Jurkat, Clone E6-1 (cell line): ENCODE data around the gene MN1.

ENCODE experiments used
- DNase-seq: peaks from one replicate; pipeline ENCODE4 v3.0.0-alpha.2; 2011; ENCODE audit warnings: low read depth, low spot score
- H3K4me3 ChIP-seq: 2 replicates; pipeline ENCODE4 v1.5.1; 2011; ENCODE audit warnings: mild to moderate bottlenecking, low read length, control low read depth, moderate library complexity

MN1 gene

DNA sequence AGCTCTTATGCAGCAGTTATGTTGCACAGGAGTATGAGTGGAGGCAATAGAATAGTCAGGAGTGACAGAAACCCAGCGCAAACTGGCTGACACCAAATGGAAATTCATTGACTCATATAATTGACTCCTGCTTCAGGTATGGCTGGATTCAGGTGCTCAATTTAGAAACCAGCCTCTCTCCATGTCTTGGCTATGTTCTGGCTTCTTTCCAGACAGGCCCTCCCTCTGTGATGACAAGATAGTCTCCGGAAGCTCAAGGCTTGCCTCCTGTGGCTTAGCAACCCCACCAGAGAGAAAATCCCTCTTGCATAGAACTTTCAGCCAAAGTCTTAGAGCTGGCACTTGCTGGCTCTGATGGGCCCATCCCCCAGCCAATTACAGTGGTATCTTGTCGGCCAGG is 28.1 kb upstream of the MN1 start:
- no peak overlapping the region for H3K4me3 ChIP-seq
- DNase-seq, result no peak

GRCh38 chr22:27827604-27828587 is 26.3 kb upstream of the MN1 start:
- no peak overlapping the region for H3K4me3 ChIP-seq
- no peak for DNase-seq

GRCh38 chr22:27825174-27825573 is 23.6 kb upstream of the MN1 start:
- H3K4me3 ChIP-seq, result no peak overlapping the region
- DNase-seq, result peak; percentile 31

GRCh38 chr22:27823221-27823620 is 21.7 kb upstream of the MN1 start:
- no peak overlapping the region for H3K4me3 ChIP-seq
- DNase-seq, result no peak

DNA sequence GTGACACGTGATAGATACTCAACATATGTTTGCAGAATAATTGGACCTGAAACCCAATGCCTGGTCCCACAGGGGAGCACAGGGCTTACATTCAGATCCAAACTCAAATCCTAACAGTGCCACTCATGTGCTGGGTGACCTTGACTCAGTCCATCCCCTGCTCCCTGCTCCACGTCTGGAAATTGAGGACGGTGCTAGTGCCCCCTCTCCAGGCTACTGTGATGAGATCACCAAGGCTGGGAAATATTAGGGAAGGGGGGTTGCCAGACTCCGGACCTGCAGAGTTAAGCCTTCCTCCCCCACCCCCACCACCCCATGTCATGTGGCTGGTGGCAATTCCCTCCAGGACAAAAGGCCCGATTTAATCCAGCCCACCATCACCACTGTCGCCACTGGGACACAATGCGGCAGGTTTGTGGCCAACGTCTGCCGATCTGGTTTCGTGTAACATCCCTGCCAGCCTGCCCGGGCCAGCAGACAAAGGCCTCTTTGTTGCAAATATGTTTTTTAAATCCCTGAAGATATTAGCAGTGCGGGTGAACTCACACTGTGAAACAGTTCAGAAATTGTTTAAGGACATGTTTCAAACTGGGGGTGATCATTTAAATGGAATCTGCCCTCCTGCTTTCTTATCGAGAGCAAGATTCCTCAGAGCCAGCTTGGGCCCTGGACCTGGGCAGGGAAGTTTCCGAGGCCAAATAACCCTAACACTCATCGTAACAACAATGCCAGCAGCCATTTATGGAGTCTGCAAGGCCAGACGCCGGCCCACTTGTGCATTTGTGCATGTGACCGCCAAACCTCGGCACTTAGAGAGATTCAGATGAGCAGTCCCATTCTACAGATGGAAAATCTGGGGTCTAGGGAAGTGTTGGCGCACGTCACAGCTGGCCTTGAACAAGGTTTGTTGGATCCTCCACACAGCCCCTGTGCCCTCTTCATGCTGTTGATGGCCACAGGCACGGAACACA is 19.6 kb upstream of the MN1 start:
- no peak overlapping the region for H3K4me3 ChIP-seq
- no peak for DNase-seq

- DNase-seq, result no peak
- H3K4me3 ChIP-seq, result no peak overlapping the region
Observed at GRCh38 chr22:27816552-27816951, 15.0 kb upstream of the MN1 start.

DNA sequence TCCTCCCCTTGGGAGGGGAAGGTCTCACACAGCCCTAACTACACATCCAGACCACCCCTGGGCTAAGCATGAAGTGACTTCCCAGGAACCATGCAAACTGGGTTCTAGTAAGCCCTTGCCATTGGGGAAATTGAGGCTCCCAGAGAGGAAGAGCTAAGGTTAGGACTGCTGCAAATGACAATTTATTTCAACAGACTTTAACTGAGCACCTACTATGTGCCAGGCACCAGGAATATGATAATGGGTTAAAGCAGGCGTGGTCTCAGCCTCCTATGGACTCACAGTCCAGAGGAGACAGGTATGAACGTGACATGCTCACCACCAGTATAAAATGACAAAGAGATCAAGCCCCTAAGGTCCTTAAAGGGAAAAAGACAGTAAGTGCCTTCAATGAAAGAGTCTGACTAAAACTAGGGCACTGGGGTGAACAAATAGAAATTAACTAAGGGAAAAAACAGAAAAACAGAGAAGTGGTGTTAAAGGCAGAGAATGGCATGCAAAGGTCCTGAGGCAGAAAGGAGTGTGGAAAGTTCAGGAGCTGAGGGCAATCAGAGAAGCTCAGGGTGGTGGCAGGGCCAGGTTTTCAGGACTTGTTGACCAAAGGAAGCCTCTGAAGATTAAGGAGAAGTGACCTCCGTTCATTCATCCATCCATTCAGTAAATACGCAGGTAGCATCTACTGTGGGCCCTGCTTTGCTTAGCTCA is 14.4 kb upstream of the MN1 start:
- no peak overlapping the region for H3K4me3 ChIP-seq
- DNase-seq, result no peak

GRCh38 chr22:27814993-27815392 is 13.4 kb upstream of the MN1 start:
- H3K4me3 ChIP-seq, result no peak overlapping the region
- DNase-seq, result no peak

- no peak for DNase-seq
- no peak overlapping the region for H3K4me3 ChIP-seq
Observed at GRCh38 chr22:27811778-27812177, 10.2 kb upstream of the MN1 start.

DNA sequence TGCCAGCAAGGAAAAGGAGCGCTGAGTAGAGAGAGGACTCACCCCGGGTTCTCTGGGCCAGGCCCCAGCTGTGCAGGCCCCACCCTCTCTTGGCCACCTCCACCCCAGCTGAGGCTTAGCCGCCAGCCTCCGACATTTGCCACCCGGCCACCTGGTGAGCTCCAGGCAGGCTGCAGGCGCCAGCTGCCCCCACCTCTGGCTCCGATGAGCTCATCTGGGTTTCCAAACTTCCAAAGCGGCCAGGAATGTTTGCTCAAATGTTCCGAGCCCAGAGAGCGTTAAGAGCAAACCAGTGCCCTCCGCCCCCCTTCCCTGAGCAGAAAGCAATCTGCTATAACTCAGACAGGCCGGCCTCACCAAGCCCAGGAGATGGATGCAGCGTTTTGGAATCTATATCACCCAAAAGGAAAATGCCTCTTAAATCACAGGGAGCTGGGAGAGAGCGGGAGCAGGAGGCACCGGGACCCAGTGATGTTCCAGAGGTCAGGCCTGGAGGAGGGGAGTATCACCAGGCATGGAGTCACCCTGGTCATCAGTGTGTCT is 9.1 kb upstream of the MN1 start:
- DNase-seq, result no peak

DNA sequence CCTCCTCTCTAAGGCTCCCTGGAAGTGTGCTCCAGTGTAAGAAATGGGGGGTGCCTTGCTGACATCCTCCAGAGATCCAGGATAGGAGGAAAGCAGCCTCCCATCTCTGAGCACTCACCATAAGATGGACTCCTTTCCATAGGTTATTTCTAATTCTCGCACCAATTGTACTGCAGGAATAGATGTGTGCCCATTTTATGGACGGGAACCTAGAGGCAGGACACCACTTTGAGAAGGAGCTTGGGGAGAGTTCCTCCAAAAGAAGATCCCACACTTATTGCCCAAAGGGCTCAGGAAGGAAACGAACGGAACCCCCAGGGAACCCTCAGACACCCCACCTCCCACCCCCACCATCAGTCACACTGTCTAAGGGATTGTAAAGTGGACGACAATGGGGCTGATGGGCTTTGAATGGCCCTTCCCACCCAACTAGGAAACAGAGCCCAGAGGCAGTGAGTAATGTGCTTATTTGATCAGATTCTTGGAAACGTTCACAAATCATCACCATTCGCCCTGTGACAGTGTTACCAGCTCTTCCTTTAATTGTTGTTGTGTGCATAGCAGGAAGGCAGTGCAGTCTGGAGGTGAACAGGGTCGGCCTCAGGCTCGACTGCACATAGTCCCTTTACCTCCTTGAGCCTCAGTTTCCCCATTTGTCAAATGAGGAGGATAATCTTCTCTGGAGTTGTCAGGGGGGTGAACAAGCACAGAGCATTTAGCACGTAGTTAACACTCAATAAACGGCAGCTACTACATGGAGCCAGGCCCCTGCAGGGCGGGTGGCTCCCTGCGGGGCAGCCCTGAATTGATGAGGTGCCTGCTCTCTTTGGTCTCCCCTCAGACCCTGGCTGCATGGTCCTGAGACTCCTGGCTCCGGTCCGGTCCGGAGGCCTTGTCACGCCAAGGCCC is 8.4 kb upstream of the MN1 start:
- no peak for DNase-seq
- no peak overlapping the region for H3K4me3 ChIP-seq

More for the DNA sequence above, 9.1 kb upstream of the MN1 start:
- no peak overlapping the region for H3K4me3 ChIP-seq

DNA sequence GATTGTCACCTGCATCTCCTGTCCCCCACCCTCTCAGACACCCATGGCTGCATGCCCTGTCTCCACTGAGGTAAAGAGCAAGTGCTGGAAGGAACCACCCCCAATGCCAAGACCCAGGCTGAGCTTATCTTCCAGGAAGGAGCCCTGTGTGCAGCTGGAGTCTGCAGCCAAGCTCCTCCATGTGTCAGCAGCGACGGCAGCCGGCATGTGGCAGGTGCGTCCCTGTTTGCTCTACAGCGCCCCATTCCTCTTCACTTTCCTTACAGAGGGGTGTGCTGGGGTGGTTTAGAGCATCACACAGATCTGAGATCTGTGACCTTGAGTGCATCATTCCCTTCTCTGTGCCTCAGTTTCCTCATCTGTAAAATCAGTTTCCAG is 7.7 kb upstream of the MN1 start:
- DNase-seq, result no peak
- H3K4me3 ChIP-seq, result no peak overlapping the region

DNA sequence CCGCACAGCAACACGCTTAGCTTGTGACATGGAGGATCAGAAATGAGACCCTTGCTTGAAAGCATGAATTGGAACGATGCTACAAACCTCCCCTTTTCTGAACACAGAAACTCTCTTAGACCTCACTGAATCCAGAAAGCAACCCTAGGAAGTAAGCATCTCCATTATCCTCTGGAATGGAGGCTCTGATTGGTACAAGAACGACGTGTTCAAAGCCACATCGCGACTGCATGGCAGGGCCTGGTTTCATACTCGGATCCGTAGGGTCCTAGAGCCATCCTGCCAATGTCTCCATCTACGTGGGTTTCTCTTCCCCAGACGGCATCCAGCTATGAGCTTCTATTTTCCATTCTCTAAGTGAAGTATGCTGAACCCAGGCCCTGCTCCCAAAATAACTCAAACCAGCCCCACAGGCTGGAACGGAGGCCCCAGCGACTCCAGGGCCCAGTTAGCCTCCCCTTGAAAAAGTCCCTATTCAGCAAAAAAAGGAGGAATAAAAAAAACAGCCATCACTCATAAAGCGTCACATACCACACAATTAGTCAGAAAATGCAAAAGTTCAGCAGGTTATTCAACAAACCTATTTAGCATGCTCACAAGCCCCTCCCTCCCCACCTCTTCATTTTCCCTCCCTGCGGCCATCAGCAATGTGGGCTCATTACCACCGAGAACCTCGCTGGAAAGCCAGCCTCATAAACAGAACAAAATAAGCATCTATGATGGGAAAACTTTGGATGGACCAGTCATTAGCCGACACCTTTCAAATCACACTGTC is 7.1 kb upstream of the MN1 start:
- DNase-seq, result no peak
- H3K4me3 ChIP-seq, result no peak overlapping the region

- H3K4me3 ChIP-seq, result no peak overlapping the region
- no peak for DNase-seq
Observed at GRCh38 chr22:27805841-27806240, 4.3 kb upstream of the MN1 start.

- H3K4me3 ChIP-seq, result no peak overlapping the region
- DNase-seq, result peak; percentile 34
Observed at GRCh38 chr22:27804470-27805297, 3.1 kb upstream of the MN1 start.

DNA sequence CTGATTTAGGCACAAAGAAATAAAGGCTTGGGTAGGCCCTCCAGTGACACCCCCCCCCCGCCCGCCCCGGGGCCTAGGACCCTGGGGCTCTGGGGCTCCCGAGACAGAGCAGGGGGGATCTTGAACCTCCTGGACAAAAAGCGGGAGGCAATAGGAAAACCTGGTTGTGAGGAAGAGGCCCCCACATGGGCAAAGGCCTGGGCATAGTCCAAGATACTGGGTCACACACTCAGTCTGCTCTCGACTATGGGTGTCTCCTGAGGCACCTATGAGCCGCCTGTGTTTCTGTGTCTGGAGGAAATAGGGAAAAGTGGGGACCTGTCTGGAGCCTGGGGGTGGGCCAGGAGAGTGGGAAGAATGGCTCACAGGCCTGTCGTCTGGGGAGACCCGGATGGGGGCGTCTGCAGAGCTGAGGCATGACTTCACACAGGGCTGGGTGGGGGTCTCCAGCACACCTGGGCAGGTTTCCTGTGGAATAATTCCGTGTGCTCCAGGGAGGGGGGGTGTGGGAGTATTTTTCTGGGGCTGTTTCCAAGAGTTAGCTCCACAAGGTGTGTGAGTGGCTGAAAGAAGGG is 2.4 kb upstream of the MN1 start:
- no peak overlapping the region for H3K4me3 ChIP-seq
- no peak for DNase-seq
